HG03432 (cell line): ENCODE data around the gene CD9.

ENCODE experiments used
- ATAC-seq: cut with Tn5 transposase; IDR thresholded peaks from one replicate; pipeline ENCODE4 v1.9.1; 2021; ENCODE audit warnings: mild to moderate bottlenecking, moderate library complexity; ENCODE audit not compliant: unreplicated experiment

The CD9 gene

GRCh38 chr12:6216581-6216980 is 16.4 kb downstream of the CD9 start:
- ATAC-seq: no peak

GRCh38 chr12:6218347-6218925 is 18.2 kb downstream of the CD9 start:
- no peak for ATAC-seq

GRCh38 chr12:6219980-6220379 is 19.8 kb downstream of the CD9 start:
- no peak for ATAC-seq

- no peak for ATAC-seq
Measured at GRCh38 chr12:6221146-6221545, 20.9 kb downstream of the CD9 start.

- ATAC-seq: no peak
Measured at GRCh38 chr12:6222078-6222654, 22.0 kb downstream of the CD9 start.

GRCh38 chr12:6223545-6223944 is 23.3 kb downstream of the CD9 start:
- ATAC-seq: no peak

GRCh38 chr12:6224550-6224949 is 24.4 kb downstream of the CD9 start:
- no peak for ATAC-seq

- no peak for ATAC-seq
Measured at GRCh38 chr12:6225630-6226001, 25.4 kb downstream of the CD9 start.

- ATAC-seq: no peak
Measured at GRCh38 chr12:6226002-6226678, 25.9 kb downstream of the CD9 start.

GRCh38 chr12:6226679-6227051 is 26.5 kb downstream of the CD9 start:
- no peak for ATAC-seq

- no peak for ATAC-seq
Measured at GRCh38 chr12:6228535-6229223, 28.5 kb downstream of the CD9 start.

- ATAC-seq: no peak
Measured at GRCh38 chr12:6229224-6230218, 29.3 kb downstream of the CD9 start.

GRCh38 chr12:6230321-6231110 is 30.3 kb downstream of the CD9 start:
- ATAC-seq: peak; percentile 60

GRCh38 chr12:6231359-6232268 is 31.4 kb downstream of the CD9 start:
- ATAC-seq: no peak

- no peak for ATAC-seq
Measured at GRCh38 chr12:6233121-6233971, 33.1 kb downstream of the CD9 start.

- ATAC-seq: no peak
Measured at GRCh38 chr12:6234214-6234613, 34.0 kb downstream of the CD9 start.

GRCh38 chr12:6234906-6235305 is 34.7 kb downstream of the CD9 start:
- no peak for ATAC-seq

GRCh38 chr12:6235499-6235898 is 35.3 kb downstream of the CD9 start:
- no peak for ATAC-seq
